MM.1S (cell line): Measurements from ENCODE around the gene EIF4EBP3.

ENCODE experiments used
- DNase-seq: peaks from one replicate; pipeline ENCODE4 v3.0.0-alpha.2; 2015
- H2AFZ ChIP-seq: fragments of 300-600 bp; sonication (generic); 2 replicates; pipeline ENCODE4 v1.6.0; 2016; ENCODE audit warnings: antibody characterized with exemption, low read length
- H3F3A ChIP-seq: fragments of 300-600 bp; sonication (generic); 2 replicates; pipeline ENCODE4 v1.6.1; 2016; ENCODE audit warnings: mild to moderate bottlenecking, antibody characterized with exemption, low read length, moderate library complexity, mixed read lengths; ENCODE audit not compliant: insufficient read depth
- H3K27ac ChIP-seq: fragments of 300-600 bp; sonication (generic); 2 replicates; pipeline ENCODE4 v1.5.1; 2016; ENCODE audit warnings: mild to moderate bottlenecking, low read length
- H3K27me3 ChIP-seq: fragments of 300-600 bp; sonication (generic); replicated peaks from 2 replicates; pipeline ENCODE4 v1.6.0; 2016; ENCODE audit warnings: low read length; ENCODE audit not compliant: insufficient read depth
- H3K36me3 ChIP-seq: fragments of 300-600 bp; sonication (generic); replicated peaks from 2 replicates; pipeline ENCODE4 v1.6.1; 2016; ENCODE audit warnings: mild to moderate bottlenecking, low read length, mixed read lengths; ENCODE audit not compliant: insufficient read depth
- H3K4me1 ChIP-seq: fragments of 300-600 bp; sonication (generic); 2 replicates; pipeline ENCODE4 v1.6.1; 2016; ENCODE audit warnings: low read length, mixed read lengths
- H3K4me2 ChIP-seq: fragments of 300-600 bp; sonication (generic); 2 replicates; pipeline ENCODE4 v1.6.0; 2016; ENCODE audit warnings: low read depth, low read length
- H3K4me3 ChIP-seq: fragments of 300-600 bp; sonication (generic); 2 replicates; pipeline ENCODE4 v1.5.1; 2016; ENCODE audit warnings: low read length, mixed read lengths
- H3K79me2 ChIP-seq: fragments of 300-600 bp; sonication (generic); 2 replicates; pipeline ENCODE4 v1.6.1; 2016; ENCODE audit warnings: mixed run types, low read length, mixed read lengths
- H3K9ac ChIP-seq: fragments of 300-600 bp; sonication (generic); 2 replicates; pipeline ENCODE4 v1.6.1; 2016; ENCODE audit warnings: low read length, mixed read lengths
- H3K9me2 ChIP-seq: fragments of 300-600 bp; sonication (generic); replicated peaks from 2 replicates; pipeline ENCODE4 v1.6.1; 2016; ENCODE audit warnings: mild to moderate bottlenecking, low read length, mixed read lengths; ENCODE audit not compliant: insufficient read depth
- H3K9me3 ChIP-seq: fragments of 300-600 bp; sonication (generic); replicated peaks from 2 replicates; pipeline ENCODE4 v1.6.1; 2016; ENCODE audit warnings: mild to moderate bottlenecking, low read length, mixed read lengths; ENCODE audit not compliant: insufficient read depth
- H4K20me1 ChIP-seq: fragments of 300-600 bp; sonication (generic); 2 replicates; pipeline ENCODE4 v1.6.1; 2016; ENCODE audit warnings: mild to moderate bottlenecking, low read length, moderate library complexity, mixed read lengths; ENCODE audit not compliant: insufficient read depth
- CTCF ChIP-seq: fragments of 300-600 bp; sonication (generic); IDR thresholded peaks from 2 replicates; pipeline ENCODE4 v1.5.1; 2016; ENCODE audit warnings: antibody characterized with exemption, low read length, mixed read lengths
- EZH2 ChIP-seq: fragments of 300-600 bp; sonication (generic); optimal IDR thresholded peaks from 2 replicates; pipeline ENCODE3; 2017; ENCODE audit warnings: low read depth, mild to moderate bottlenecking, antibody characterized with exemption, low read length, mixed read lengths
- EZH2phosphoT487 ChIP-seq: fragments of 300-600 bp; sonication (generic); IDR thresholded peaks from 2 replicates; pipeline ENCODE4 v1.6.1; 2018; ENCODE audit warnings: antibody characterized with exemption, low read length

The EIF4EBP3 gene

DNA sequence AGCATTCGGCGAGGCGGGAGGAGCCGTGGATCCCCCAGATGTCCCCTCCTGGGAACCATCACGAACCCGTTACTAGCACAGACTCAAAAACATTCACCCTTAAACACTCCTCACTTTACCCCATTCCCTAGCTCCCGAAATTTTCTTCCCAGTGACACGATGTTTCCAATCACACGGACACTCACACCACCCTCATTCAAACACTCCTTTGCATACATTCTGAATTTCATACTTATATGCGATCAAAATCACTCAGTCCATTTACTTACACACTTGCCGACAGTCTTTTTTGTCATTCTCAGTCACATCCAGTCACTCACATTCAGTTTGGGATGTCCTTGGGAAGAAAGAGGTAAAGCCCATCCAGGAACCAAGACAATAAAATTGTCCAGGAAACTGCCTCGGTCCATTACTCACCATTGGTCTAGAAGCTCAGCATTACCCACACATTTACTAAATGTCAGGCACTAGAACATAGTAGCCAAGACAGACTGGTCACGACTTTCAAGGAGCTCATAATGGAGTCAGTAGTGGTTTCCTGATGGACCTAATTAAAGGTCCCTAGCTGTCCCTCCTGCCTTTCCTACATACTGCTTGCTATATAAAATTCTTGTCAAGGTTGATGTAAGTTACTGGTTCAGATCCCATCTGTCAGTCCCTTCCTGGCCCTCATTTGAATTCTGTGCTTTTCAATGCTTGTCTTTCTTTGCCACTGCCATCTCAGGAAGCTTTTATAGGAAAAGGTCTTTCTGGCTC lies 17.7 kb downstream of the EIF4EBP3 start:
- Histone ChIP-seq H2AFZ (peak overlapping the region; percentile 81), H3K4me2 (peak overlapping the region; percentile 70), H3K36me3 (no peaks in the 10 kb centered on the region), H3K9me3 (no peaks in the 10 kb centered on the region), H3K4me3 (peak overlapping the region; percentile 70), H3F3A (peaks cover 18% of the 10 kb centered on the region), H3K9me2 (no peaks in the 10 kb centered on the region), H3K27ac (peak overlapping the region; percentile 77), H3K27me3 (no peaks in the 10 kb centered on the region), H3K4me1 (peaks cover 41% of the 10 kb centered on the region), H3K79me2 (peaks cover 43% of the 10 kb centered on the region), H4K20me1 (no peaks in the 10 kb centered on the region), H3K9ac (peak overlapping the region; percentile 89)
- TF ChIP-seq CTCF (no peak), EZH2 (no peak), EZH2phosphoT487 (no peak)
- no peak for DNase-seq

GRCh38 chr5:140565780-140566095 lies 18.3 kb downstream of the EIF4EBP3 start:
- Histone ChIP-seq H3K36me3 (no peaks in the 10 kb centered on the region), H3K4me3 (peak overlapping the region; percentile 70), H3K9me3 (no peaks in the 10 kb centered on the region), H3K27me3 (no peaks in the 10 kb centered on the region), H3K27ac (no peak overlapping the region), H3K9ac (no peak overlapping the region; the same call in 1 of the 2 replicates), H4K20me1 (no peaks in the 10 kb centered on the region), H3K9me2 (no peaks in the 10 kb centered on the region), H3K4me1 (peaks cover 44% of the 10 kb centered on the region), H3K79me2 (peaks cover 46% of the 10 kb centered on the region), H3K4me2 (peak overlapping the region; percentile 70), H3F3A (peaks cover 18% of the 10 kb centered on the region), H2AFZ (no peak overlapping the region)
- no peak for DNase-seq
- no peak for TF ChIP-seq CTCF
- TF ChIP-seq EZH2phosphoT487: no peak
- no peak for TF ChIP-seq EZH2

DNA sequence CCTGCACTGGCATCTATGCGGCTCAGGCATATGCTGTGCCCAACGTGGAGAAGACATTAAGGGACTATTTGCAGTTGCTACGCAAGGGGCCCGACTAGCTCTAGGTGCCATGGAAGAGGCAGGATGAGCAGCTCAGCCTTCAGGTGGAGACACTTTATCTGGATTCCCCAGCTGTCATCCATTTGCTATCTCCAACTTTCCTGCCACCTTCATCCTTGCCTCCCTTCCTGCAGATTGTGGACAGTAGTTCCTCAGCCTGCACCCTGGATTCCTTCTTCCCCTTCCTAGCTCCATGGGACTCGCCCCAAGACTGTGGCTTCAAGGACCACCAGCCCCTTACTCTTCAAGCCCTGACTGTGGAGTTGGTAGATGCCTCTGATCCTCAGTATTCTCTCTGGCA lies 19.2 kb downstream of the EIF4EBP3 start:
- Histone ChIP-seq H2AFZ (no peak overlapping the region), H3K4me2 (no peak overlapping the region), H3K79me2 (peaks cover 46% of the 10 kb centered on the region), H3K9ac (no peak overlapping the region), H3K36me3 (no peaks in the 10 kb centered on the region), H3K27me3 (no peaks in the 10 kb centered on the region), H3K4me3 (no peak overlapping the region), H3K4me1 (peaks cover 44% of the 10 kb centered on the region), H4K20me1 (no peaks in the 10 kb centered on the region), H3K9me3 (no peaks in the 10 kb centered on the region), H3K9me2 (no peaks in the 10 kb centered on the region), H3K27ac (no peak overlapping the region), H3F3A (peaks cover 18% of the 10 kb centered on the region)
- no peak for TF ChIP-seq EZH2phosphoT487
- TF ChIP-seq EZH2: no peak
- no peak for TF ChIP-seq CTCF
- no peak for DNase-seq
